Neural crest cell (in vitro differentiated cells): ENCODE measurements around the gene LRP3. TPM values are rescaled to one million over a fixed set of nuclear protein-coding genes. Genes with fewer than 3 reads are reported as not detected.

Source experiments
- DNase-seq: peaks from one replicate; pipeline ENCODE4 v3.0.0; 2021; ENCODE audit warnings: low read depth, mixed read lengths, low spot score
- H3K27ac Mint-ChIP-seq: one replicate; pipeline ENCODE4 v1.8.0; 2021; ENCODE audit warnings: mild to moderate bottlenecking, mixed read lengths; ENCODE audit not compliant: unreplicated experiment
- H3K27me3 Mint-ChIP-seq: 2 replicates; pipeline ENCODE4 v1.8.0; 2021; ENCODE audit warnings: low read depth, mild to moderate bottlenecking, mixed read lengths
- H3K36me3 Mint-ChIP-seq: 2 replicates; pipeline ENCODE4 v1.8.0; 2021; ENCODE audit warnings: low read depth, mild to moderate bottlenecking, mixed read lengths
- H3K4me1 Mint-ChIP-seq: 2 replicates; pipeline ENCODE4 v1.8.0; 2021; ENCODE audit warnings: mixed read lengths
- H3K4me3 Mint-ChIP-seq: one replicate; pipeline ENCODE4 v1.8.0; 2021; ENCODE audit warnings: mild to moderate bottlenecking, mixed read lengths
- H3K9me3 Mint-ChIP-seq: 2 replicates; pipeline ENCODE4 v1.8.0; 2021; ENCODE audit warnings: mixed read lengths
- CTCF ChIP-seq: fragments of 200-600 bp; sonication (generic); conservative IDR thresholded peaks from 2 replicates; pipeline ENCODE4 v1.5.0; 2021; ENCODE audit warnings: antibody characterized with exemption, mild to moderate bottlenecking
- total RNA-seq: library from RNA; stranded (reverse); gene quantifications from 2 replicates; pipeline ENCODE4 v1.2.1, GENCODE V29; 2021

Gene LRP3
- total RNA-seq, 1 donor from 2014 or later: 85.6 TPM

- Mint-ChIP-seq H3K27me3 (no peaks in the 10 kb centered on the region), H3K36me3 (peaks cover 5% of the 10 kb centered on the region), H3K4me3 (no peak overlapping the region), H3K4me1 (no peaks in the 10 kb centered on the region), H3K9me3 (no peaks in the 10 kb centered on the region), H3K27ac (no peak overlapping the region)
- no peak for DNase-seq
- TF ChIP-seq CTCF: no peak
Observed at GRCh38 chr19:33202546-33203507, 8.7 kb downstream of the LRP3 start.

- Mint-ChIP-seq H3K27ac (no peak overlapping the region), H3K36me3 (peaks cover 5% of the 10 kb centered on the region), H3K9me3 (no peaks in the 10 kb centered on the region), H3K27me3 (no peaks in the 10 kb centered on the region), H3K4me3 (no peak overlapping the region), H3K4me1 (no peaks in the 10 kb centered on the region)
- TF ChIP-seq CTCF: no peak
- DNase-seq: no peak
Observed at GRCh38 chr19:33203529-33203928, 9.4 kb downstream of the LRP3 start.

GRCh38 chr19:33204136-33204973 lies 10.2 kb downstream of the LRP3 start:
- Mint-ChIP-seq H3K9me3 (no peaks in the 10 kb centered on the region), H3K27me3 (no peaks in the 10 kb centered on the region), H3K27ac (no peak overlapping the region), H3K36me3 (peaks cover 5% of the 10 kb centered on the region), H3K4me3 (no peak overlapping the region), H3K4me1 (no peaks in the 10 kb centered on the region)
- no peak for DNase-seq
- TF ChIP-seq CTCF: no peak

GRCh38 chr19:33205110-33205509 lies 11.0 kb downstream of the LRP3 start:
- Mint-ChIP-seq H3K9me3 (no peaks in the 10 kb centered on the region), H3K4me1 (no peaks in the 10 kb centered on the region), H3K27me3 (no peaks in the 10 kb centered on the region), H3K27ac (no peak overlapping the region), H3K36me3 (peaks cover 5% of the 10 kb centered on the region), H3K4me3 (no peak overlapping the region)
- no peak for TF ChIP-seq CTCF
- no peak for DNase-seq

GRCh38 chr19:33205531-33206260 lies 11.6 kb downstream of the LRP3 start:
- Mint-ChIP-seq H3K27me3 (no peaks in the 10 kb centered on the region), H3K4me3 (no peak overlapping the region), H3K27ac (no peak overlapping the region), H3K36me3 (peaks cover 5% of the 10 kb centered on the region), H3K9me3 (no peaks in the 10 kb centered on the region), H3K4me1 (no peaks in the 10 kb centered on the region)
- no peak for DNase-seq
- no peak for TF ChIP-seq CTCF
